HG02981 (cell line): ENCODE data around the gene TRAPPC1.

ENCODE experiments used
- ATAC-seq: cut with Tn5 transposase; IDR thresholded peaks from one replicate; pipeline ENCODE4 v1.9.1; 2021; ENCODE audit warnings: mild to moderate bottlenecking, moderate library complexity; ENCODE audit not compliant: unreplicated experiment

Gene TRAPPC1

GRCh38 chr17:7881276-7882054, 50.3 kb downstream of the TRAPPC1 start:
- ATAC-seq: no peak
